SK-N-SH treated with all-trans-retinoic acid at 6 μM for 48 hours (cell line): Measurements from ENCODE around the gene DENND4B.

Experiments
- ATAC-seq: fragments of 200-7000 bp; cut with Tn5 transposase; 3 replicates; pipeline ENCODE4 v1.9.1; 2020; ENCODE audit warnings: mild to moderate bottlenecking, moderate library complexity
- BACH2 ChIP-seq: fragments of 250-450 bp; sonication (Bioruptor Pico); IDR thresholded peaks from 2 replicates; pipeline ENCODE4 v1.9.0; 2021; ENCODE audit warnings: mild to moderate bottlenecking, borderline replicate concordance
- CREB5 ChIP-seq: fragments of 250-450 bp; sonication (Bioruptor Pico); IDR thresholded peaks from 2 replicates; pipeline ENCODE4 v1.5.1; 2020; ENCODE audit warnings: low read depth, mild to moderate bottlenecking, moderate library complexity
- CSDC2 ChIP-seq: fragments of 250-450 bp; sonication (Bioruptor Pico); IDR thresholded peaks from 2 replicates; pipeline ENCODE4 v1.5.0; 2020; ENCODE audit warnings: mild to moderate bottlenecking, moderate library complexity
- CSRNP3 ChIP-seq: fragments of 250-450 bp; sonication (Bioruptor Pico); IDR thresholded peaks from 2 replicates; pipeline ENCODE4 v1.5.1; 2021; ENCODE audit warnings: mild to moderate bottlenecking, moderate library complexity
- ESRRG ChIP-seq: fragments of 250-450 bp; sonication (Bioruptor Pico); IDR thresholded peaks from 2 replicates; pipeline ENCODE4 v1.6.1; 2021; ENCODE audit warnings: mild to moderate bottlenecking
- GLIS3 ChIP-seq: fragments of 250-450 bp; sonication (Bioruptor Pico); IDR thresholded peaks from 2 replicates; pipeline ENCODE4 v1.5.0; 2020; ENCODE audit warnings: mild to moderate bottlenecking, moderate library complexity
- ISL1 ChIP-seq: fragments of 250-450 bp; sonication (Bioruptor Pico); IDR thresholded peaks from 2 replicates; pipeline ENCODE4 v2.1.2; 2022; ENCODE audit warnings: mild to moderate bottlenecking, moderate library complexity
- OSR1 ChIP-seq: fragments of 250-450 bp; sonication (Bioruptor Pico); IDR thresholded peaks from 2 replicates; pipeline ENCODE4 v1.8.0; 2022; ENCODE audit warnings: moderate library complexity, mild to moderate bottlenecking, inconsistent platforms
- PATZ1 ChIP-seq: fragments of 250-450 bp; sonication (Bioruptor Pico); IDR thresholded peaks from 2 replicates; pipeline ENCODE4 v1.8.0; 2020; ENCODE audit warnings: mild to moderate bottlenecking, moderate library complexity, borderline replicate concordance
- POU6F1 ChIP-seq: fragments of 250-450 bp; sonication (Bioruptor Pico); IDR thresholded peaks from 2 replicates; pipeline ENCODE4 v1.8.0; 2021; ENCODE audit warnings: low read depth, mild to moderate bottlenecking, moderate library complexity, borderline replicate concordance
- PPARA ChIP-seq: fragments of 250-450 bp; sonication (Bioruptor Pico); IDR thresholded peaks from 2 replicates; pipeline ENCODE4 v1.5.0; 2020; ENCODE audit warnings: mild to moderate bottlenecking, borderline replicate concordance
- RARB ChIP-seq: fragments of 250-450 bp; sonication (Bioruptor Pico); IDR thresholded peaks from 2 replicates; pipeline ENCODE4 v1.8.0; 2021; ENCODE audit warnings: mild to moderate bottlenecking, moderate library complexity
- SNAI2 ChIP-seq: fragments of 250-450 bp; sonication (Bioruptor Pico); IDR thresholded peaks from 2 replicates; pipeline ENCODE4 v1.5.0; 2020; ENCODE audit warnings: mild to moderate bottlenecking, moderate library complexity
- TOX ChIP-seq: fragments of 250-450 bp; sonication (Bioruptor Pico); IDR thresholded peaks from 2 replicates; pipeline ENCODE4 v1.8.0; 2021; ENCODE audit warnings: mild to moderate bottlenecking, moderate library complexity, borderline replicate concordance
- TSHZ2 ChIP-seq: fragments of 250-450 bp; sonication (Bioruptor Pico); IDR thresholded peaks from 2 replicates; pipeline ENCODE4 v1.5.0; 2020; ENCODE audit warnings: mild to moderate bottlenecking, moderate library complexity
- ZC3H10 ChIP-seq: fragments of 250-450 bp; sonication (Bioruptor Pico); IDR thresholded peaks from 2 replicates; pipeline ENCODE4 v1.5.1; 2021; ENCODE audit warnings: mild to moderate bottlenecking, moderate library complexity
- ZFP3 ChIP-seq: fragments of 250-450 bp; sonication (Bioruptor Pico); IDR thresholded peaks from 2 replicates; pipeline ENCODE4 v1.5.0; 2020; ENCODE audit warnings: mild to moderate bottlenecking, moderate library complexity
- ZFP30 ChIP-seq: fragments of 450-650 bp; formaldehyde crosslinking; IDR thresholded peaks from 2 replicates; pipeline ENCODE4 v1.5.0; 2022; ENCODE audit warnings: mild to moderate bottlenecking, moderate library complexity
- ZNF565 ChIP-seq: fragments of 450-650 bp; formaldehyde crosslinking; conservative IDR thresholded peaks from 2 replicates; pipeline ENCODE4 v1.5.0; 2020; ENCODE audit warnings: low read depth, mild to moderate bottlenecking, moderate library complexity
- ZNF70 ChIP-seq: fragments of 450-650 bp; formaldehyde crosslinking; IDR thresholded peaks from 2 replicates; pipeline ENCODE4 v1.5.0; 2020; ENCODE audit warnings: mild to moderate bottlenecking, moderate library complexity
- ZNF8 ChIP-seq: fragments of 450-650 bp; formaldehyde crosslinking; IDR thresholded peaks from 2 replicates; pipeline ENCODE4 v1.5.0; 2020; ENCODE audit warnings: mild to moderate bottlenecking, moderate library complexity

Gene DENND4B

GRCh38 chr1:153942766-153943549 is 3.6 kb downstream of the DENND4B start:
- TF ChIP-seq CSDC2 (CRISPR knock-in tag) (no peak), ZC3H10 (CRISPR knock-in tag) (no peak), RARB (CRISPR knock-in tag) (no peak), OSR1 (CRISPR knock-in tag) (no peak), GLIS3 (CRISPR knock-in tag) (no peak), TSHZ2 (CRISPR knock-in tag) (no peak), ZNF565 (CRISPR knock-in tag) (no peak)

GRCh38 chr1:153941826-153942725 is 4.4 kb downstream of the DENND4B start:
- ATAC-seq = no peak
- TF ChIP-seq CREB5 (CRISPR knock-in tag) (no peak), OSR1 (CRISPR knock-in tag) (no peak), ZNF70 (CRISPR knock-in tag) (no peak), BACH2 (CRISPR knock-in tag) (no peak), POU6F1 (no peak), ISL1 (no peak)

More at GRCh38 chr1:153942766-153943549, 3.6 kb downstream of the DENND4B start:
- ATAC-seq = no peak

GRCh38 chr1:153940756-153941155 is 5.8 kb downstream of the DENND4B start:
- ATAC-seq = no peak
- no peak for TF ChIP-seq PPARA (CRISPR knock-in tag)
- TF ChIP-seq CSRNP3 = no peak
- TF ChIP-seq PATZ1 = no peak
- TF ChIP-seq ZFP3 = no peak
- no peak for TF ChIP-seq ZNF565 (CRISPR knock-in tag)
- TF ChIP-seq ESRRG (CRISPR knock-in tag) = no peak
- no peak for TF ChIP-seq OSR1 (CRISPR knock-in tag)
- no peak for TF ChIP-seq SNAI2 (CRISPR knock-in tag)
- no peak for TF ChIP-seq ZNF70 (CRISPR knock-in tag)
- TF ChIP-seq ZFP30 (CRISPR knock-in tag) = no peak
- no peak for TF ChIP-seq TOX (CRISPR knock-in tag)
- no peak for TF ChIP-seq RARB (CRISPR knock-in tag)
- TF ChIP-seq CREB5 (CRISPR knock-in tag) = no peak
- no peak for TF ChIP-seq ZNF8 (CRISPR knock-in tag)
- TF ChIP-seq GLIS3 (CRISPR knock-in tag) = no peak
- no peak for TF ChIP-seq BACH2 (CRISPR knock-in tag)
- no peak for TF ChIP-seq CSDC2 (CRISPR knock-in tag)
